ENCODE data around the gene ENOSF1. TPM values are rescaled to one million over a fixed set of nuclear protein-coding genes. Genes with fewer than 3 reads are reported as not detected.

The ENOSF1 gene
- total and polyA plus RNA-seq, 2 of the 4 experiments (the other 2 are of a cell fraction), result 12.2 to 12.6 TPM

- Histone ChIP-seq H3K27ac (ENCODE audit: insufficient read depth, low read length) (no peak overlapping the region), H3K79me1 (ENCODE audit: low read depth in 1 of 2, low read length in 2 of 2) (no peaks in the 10 kb centered on the region), H2BK20ac (ENCODE audit: low read depth, low read length) (no peak overlapping the region), H3K56ac (ENCODE audit: extremely low read depth, insufficient read depth, low read length) (no peak overlapping the region), H3K4me1 (ENCODE audit: control insufficient read depth, insufficient read depth, low read length) (no peaks in the 10 kb centered on the region), H2AK5ac (ENCODE audit: low read depth, low read length) (no peak overlapping the region), H3K27me3 (ENCODE audit: control insufficient read depth, insufficient read depth, low read length) (no peaks in the 10 kb centered on the region), H3K4ac (ENCODE audit: low read depth, low read length) (no peak overlapping the region), H2AFZ (replicated peaks; ENCODE audit: low read length, poor library complexity) (no peak overlapping the region), H4K5ac (ENCODE audit: low read depth, low read length) (no peak overlapping the region), H3K9ac (ENCODE audit: low read depth, low read length) (no peak overlapping the region), H3K14ac (replicated peaks; ENCODE audit: low read depth, low read length) (no peak overlapping the region), H4K20me1 (ENCODE audit: insufficient read depth, low read length) (no peaks in the 10 kb centered on the region), H2BK120ac (ENCODE audit: low read depth, low read length) (no peak overlapping the region), H4K91ac (ENCODE audit: insufficient read depth, low read depth, low read length) (no peak overlapping the region), H2BK5ac (ENCODE audit: low read depth, low read length, poor library complexity, severe bottlenecking) (no peak overlapping the region), H2AK9ac (replicated peaks; ENCODE audit: low read depth, low read length, poor library complexity) (no peak overlapping the region), H3K4me2 (ENCODE audit: low read depth, low read length) (no peak overlapping the region), H3K36me3 (ENCODE audit: control insufficient read depth, insufficient read depth, low read length) (peaks cover 17% of the 10 kb centered on the region), H3K4me3 (ENCODE audit: insufficient read depth, low read depth, low read length) (no peak overlapping the region), H2BK15ac (ENCODE audit: low read depth, low read length) (no peak overlapping the region), H3K9me1 (ENCODE audit: insufficient read depth, low read length) (no peaks in the 10 kb centered on the region), H3K23ac (ENCODE audit: low read depth, low read length) (no peak overlapping the region), H3K9me3 (ENCODE audit: control insufficient read depth, insufficient read depth, low read length) (no peaks in the 10 kb centered on the region), H3K18ac (ENCODE audit: low read depth, low read length) (no peak overlapping the region), H4K8ac (ENCODE audit: low read depth in 2 of 2, low read length in 2 of 2) (no peak overlapping the region)
- ChIA-PET CTCF (interaction anchor here (0.7 kb wide), 1 partner anchor 107 kb away, joined by 3 read pairs; no protein-coding TSS in a partner anchor), POLR2A (ENCODE audit: unreplicated experiment) (no interaction called here)
- no TSS peak for BruUV-seq (replicated peaks)
- ATAC-seq (ENCODE audit: low read depth) (no peak), DNase-seq (no peak)
- in situ Hi-C loops (cut with MboI; ENCODE audit: low sequenced_read_pairs) (loop anchor here (5.0 kb wide), 1 partner anchor 100 kb away; no protein-coding TSS in a partner anchor), intact Hi-C loops (cut with micrococcal nuclease) (no loop called here), dilution Hi-C loops (cut with HindIII; ENCODE audit: low sequenced_read_pairs, unreplicated experiment) (no loop called here)
- TF ChIP-seq RCOR1 (IDR thresholded peaks at IDR 0.05; ENCODE audit: insufficient replicate concordance, low read length), result no peak
- WGBS, 2 experiments (ENCODE audit: extremely low coverage in 2 of 2, insufficient read length in 1 of 2), result no CpG with 5 or more reads among the region's 3 CpGs
These were observed 19.9 kb upstream of the ENOSF1 start for GRCh38 chr18:732371-732770.
